Astrocyte of the spinal cord (primary cell): ENCODE data around the gene PNMA8A.

Experiments used
- DNase-seq: peaks from one replicate; pipeline ENCODE4 v3.0.0; 2011; ENCODE audit warnings: low read depth, low spot score
- H3K4me3 ChIP-seq: 2 replicates; pipeline ENCODE4 v1.5.1; 2011; ENCODE audit warnings: low read depth, mild to moderate bottlenecking, low read length, moderate library complexity
- CTCF ChIP-seq: IDR thresholded peaks from 2 replicates; pipeline ENCODE4 v1.5.1; 2012; ENCODE audit warnings: low read depth, mild to moderate bottlenecking, low read length, inconsistent platforms
- in situ Hi-C: cut with HindIII; loops from 2 replicates; pipeline ENCODE4 v1.10.0; 2017; ENCODE audit warnings: low sequenced_read_pairs

The PNMA8A gene

GRCh38 chr19:46460981-46461380, 10.4 kb downstream of the PNMA8A start:
- TF ChIP-seq CTCF: no peak
- in situ Hi-C loops: no loop called here
- H3K4me3 ChIP-seq: no peak overlapping the region
- DNase-seq: no peak

- TF ChIP-seq CTCF: no peak
- in situ Hi-C loops: no loop called here
- H3K4me3 ChIP-seq: no peak overlapping the region
- no peak for DNase-seq
These were observed 11.3 kb downstream of the PNMA8A start for GRCh38 chr19:46460055-46460454.

DNA sequence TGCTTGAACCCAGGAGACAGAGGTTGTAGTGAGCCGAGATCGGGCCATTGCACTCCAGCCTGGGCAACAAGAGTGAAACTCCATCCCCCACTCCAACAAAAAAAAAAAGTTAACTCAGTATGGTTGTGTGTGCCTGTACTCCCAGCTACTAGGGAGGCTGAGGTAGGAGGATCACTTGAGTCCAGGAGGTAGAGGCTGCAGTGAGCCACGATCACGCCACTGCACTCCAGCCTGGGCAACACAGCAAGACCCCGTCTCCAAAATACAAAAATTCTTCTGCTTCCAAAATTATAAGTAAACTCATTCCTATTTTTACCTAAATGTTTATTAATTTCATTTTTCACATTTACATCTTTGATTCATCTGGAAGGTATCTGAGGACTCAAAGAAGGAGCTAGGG, 14.4 kb downstream of the PNMA8A start:
- no peak overlapping the region for H3K4me3 ChIP-seq
- in situ Hi-C loops: no loop called here
- TF ChIP-seq CTCF: no peak
- DNase-seq: no peak

- DNase-seq: no peak
- no peak for TF ChIP-seq CTCF
- in situ Hi-C loops: no loop called here
- H3K4me3 ChIP-seq: no peak overlapping the region
These were observed 17.1 kb downstream of the PNMA8A start for GRCh38 chr19:46454244-46454643.

DNA sequence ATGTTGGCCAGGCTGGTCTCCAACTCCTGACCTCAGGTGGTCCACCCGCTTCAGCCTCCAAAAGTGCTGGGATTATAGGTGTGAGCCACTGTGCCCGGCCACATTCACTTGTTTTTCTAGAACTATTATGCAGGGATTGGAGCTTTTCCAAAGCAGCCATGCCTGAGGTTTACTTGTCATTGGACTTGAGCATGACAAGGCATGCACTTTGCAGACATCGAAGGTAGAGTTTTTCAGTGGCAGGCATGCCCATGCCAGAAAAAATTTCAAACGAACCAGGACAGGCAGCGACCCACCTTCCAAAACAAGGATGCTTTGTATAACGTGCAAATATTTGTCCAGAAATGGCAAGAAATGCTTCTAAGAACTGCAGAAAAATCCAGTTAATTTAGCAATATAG, 17.7 kb downstream of the PNMA8A start:
- no peak for TF ChIP-seq CTCF
- in situ Hi-C loops: no loop called here
- DNase-seq: no peak
- H3K4me3 ChIP-seq: no peak overlapping the region

- no peak for DNase-seq
- no peak overlapping the region for H3K4me3 ChIP-seq
- in situ Hi-C loops: no loop called here
- no peak for TF ChIP-seq CTCF
These were observed 19.2 kb downstream of the PNMA8A start for GRCh38 chr19:46452186-46452585.

GRCh38 chr19:46451352-46451751, 20.0 kb downstream of the PNMA8A start:
- H3K4me3 ChIP-seq: no peak overlapping the region
- in situ Hi-C loops: no loop called here

More at GRCh38 chr19:46451352-46451751, 20.0 kb downstream of the PNMA8A start:
- TF ChIP-seq CTCF: no peak
- no peak for DNase-seq
